Inferior parietal cortex (tissue), 1 donor: Measurements from ENCODE around the gene SLCO1C1.

Experiments
- DNase-seq: peaks from one replicate; pipeline ENCODE4 v3.0.0-alpha.2; 2016; ENCODE audit errors: extremely low spot score

SLCO1C1 gene

DNA sequence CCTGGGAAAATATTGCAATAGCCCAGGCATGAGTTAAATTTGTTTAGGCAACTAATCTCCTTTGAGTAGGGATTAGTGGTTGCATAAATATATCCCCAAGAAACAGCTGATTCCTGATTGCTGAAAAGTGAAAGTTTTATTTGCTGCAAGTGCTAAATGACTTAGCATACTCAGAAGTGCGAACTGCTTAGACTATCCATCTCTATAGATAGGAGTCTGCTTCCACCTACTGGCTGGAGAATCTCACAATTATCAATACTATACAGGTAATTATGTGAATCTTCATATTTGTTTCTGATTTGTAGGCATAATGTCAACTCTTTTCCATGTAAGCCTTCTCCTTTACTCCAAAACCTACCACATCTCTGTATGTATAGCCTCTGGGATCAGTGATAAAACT, 103.4 kb downstream of the SLCO1C1 start:
- peak; percentile 32 for DNase-seq

DNA sequence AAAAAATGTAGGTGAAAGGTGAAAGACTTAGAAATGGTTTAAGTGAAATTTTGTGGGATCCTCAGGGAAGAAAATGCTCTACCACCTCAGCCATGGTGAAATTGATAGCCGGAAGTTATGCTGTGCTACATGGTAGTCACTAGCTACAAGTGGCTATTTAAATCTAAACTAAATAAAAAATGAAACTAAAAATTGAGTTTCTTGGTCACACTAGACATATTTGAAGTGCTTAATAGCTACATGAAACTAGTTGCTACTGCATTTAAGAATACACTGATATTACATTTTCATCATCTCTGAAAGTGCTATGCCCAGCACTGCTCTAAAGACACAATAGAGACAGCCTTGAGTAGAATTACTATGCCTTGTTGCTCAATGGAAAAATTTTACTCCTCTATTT, 105.0 kb downstream of the SLCO1C1 start:
- no peak for DNase-seq

GRCh38 chr12:20801035-20801434, 105.9 kb downstream of the SLCO1C1 start:
- no peak for DNase-seq
